ENCODE results near the gene LMBR1L. TPM values are rescaled to one million over a fixed set of nuclear protein-coding genes. Genes with fewer than 3 reads are reported as not detected.
"Not testable (repeated sequence)": the region's sequence is repeated elsewhere in the genome, so short reads cannot be mapped to it uniquely, and the experiment has no call there.

The LMBR1L gene, protein sequence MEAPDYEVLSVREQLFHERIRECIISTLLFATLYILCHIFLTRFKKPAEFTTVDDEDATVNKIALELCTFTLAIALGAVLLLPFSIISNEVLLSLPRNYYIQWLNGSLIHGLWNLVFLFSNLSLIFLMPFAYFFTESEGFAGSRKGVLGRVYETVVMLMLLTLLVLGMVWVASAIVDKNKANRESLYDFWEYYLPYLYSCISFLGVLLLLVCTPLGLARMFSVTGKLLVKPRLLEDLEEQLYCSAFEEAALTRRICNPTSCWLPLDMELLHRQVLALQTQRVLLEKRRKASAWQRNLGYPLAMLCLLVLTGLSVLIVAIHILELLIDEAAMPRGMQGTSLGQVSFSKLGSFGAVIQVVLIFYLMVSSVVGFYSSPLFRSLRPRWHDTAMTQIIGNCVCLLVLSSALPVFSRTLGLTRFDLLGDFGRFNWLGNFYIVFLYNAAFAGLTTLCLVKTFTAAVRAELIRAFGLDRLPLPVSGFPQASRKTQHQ
- polyA plus RNA-seq (ENCODE audit: insufficient read length), result 50.3 TPM

- DNase-seq, result peak; percentile 98
These were observed at the start of gene LMBR1L for GRCh38 chr12:49110464-49111155. Gene LMBR1L (minus strand): TSS chr12:49110847. CDS start chr12:49110555, 292 bp downstream.

DNA sequence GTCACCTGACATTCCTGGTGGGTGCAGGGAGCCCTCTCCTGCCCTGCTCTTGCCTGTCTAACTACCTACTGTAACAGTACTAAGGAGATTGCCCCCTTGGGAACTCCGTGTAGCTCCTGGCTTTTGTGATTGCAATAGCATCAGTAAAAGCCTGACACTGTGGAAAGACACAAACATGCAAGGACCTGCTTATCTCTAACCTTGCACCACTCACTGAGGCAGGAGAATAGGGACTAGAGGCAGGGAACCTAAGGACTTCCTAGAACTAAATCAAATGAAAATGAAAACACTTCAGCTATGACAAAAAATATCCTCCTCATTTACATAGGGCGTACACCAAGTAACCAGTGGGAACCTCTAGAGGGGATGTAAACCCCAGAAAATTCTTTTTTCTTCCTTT, 49.8 kb upstream of the LMBR1L start:
- DNase-seq, result no peak

GRCh38 chr12:49154221-49154620, 43.6 kb upstream of the LMBR1L start:
- DNase-seq, result no peak

GRCh38 chr12:49147384-49147783, 36.7 kb upstream of the LMBR1L start:
- DNase-seq, result no peak

DNA sequence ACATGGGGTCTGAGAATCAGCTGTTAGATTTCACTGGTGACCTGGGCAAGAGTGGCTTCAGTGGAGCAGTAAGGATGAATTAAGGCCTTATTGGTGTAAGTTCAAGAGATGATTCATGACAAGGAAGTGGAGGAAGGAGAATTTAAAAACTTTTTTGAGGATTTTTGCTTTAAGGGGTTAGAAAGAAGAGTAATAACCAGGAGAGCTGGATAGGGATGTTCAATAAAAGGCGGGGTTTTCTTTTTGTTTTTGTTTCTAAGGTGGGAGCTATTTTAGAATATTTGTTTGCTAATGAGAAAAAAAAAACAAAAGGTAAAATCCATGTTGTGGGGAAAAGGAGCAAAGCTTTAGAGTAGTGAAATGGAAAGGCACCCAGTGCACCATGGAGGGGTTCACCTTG, 35.8 kb upstream of the LMBR1L start:
- no peak for DNase-seq

GRCh38 chr12:49144384-49144783, 33.7 kb upstream of the LMBR1L start:
- DNase-seq, result no peak

DNA sequence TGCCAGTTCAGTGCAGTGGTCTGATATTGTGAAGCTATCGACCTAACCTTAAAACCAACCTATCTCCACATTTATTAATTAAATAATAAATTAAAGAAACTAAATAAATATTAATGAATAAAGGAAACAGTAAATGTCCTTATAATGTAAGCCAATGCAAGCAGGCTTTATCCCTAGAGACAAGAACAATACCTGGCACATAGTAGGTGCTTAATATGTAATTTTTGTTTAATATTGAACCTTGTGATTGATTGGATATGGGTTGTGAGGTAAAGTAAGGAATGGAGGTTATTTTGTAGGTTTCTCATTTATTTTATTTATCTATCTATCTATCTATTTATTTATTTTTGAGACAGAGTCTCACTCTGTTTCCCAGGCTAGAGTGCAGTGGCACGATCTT, 28.4 kb upstream of the LMBR1L start:
- no peak for DNase-seq

DNA sequence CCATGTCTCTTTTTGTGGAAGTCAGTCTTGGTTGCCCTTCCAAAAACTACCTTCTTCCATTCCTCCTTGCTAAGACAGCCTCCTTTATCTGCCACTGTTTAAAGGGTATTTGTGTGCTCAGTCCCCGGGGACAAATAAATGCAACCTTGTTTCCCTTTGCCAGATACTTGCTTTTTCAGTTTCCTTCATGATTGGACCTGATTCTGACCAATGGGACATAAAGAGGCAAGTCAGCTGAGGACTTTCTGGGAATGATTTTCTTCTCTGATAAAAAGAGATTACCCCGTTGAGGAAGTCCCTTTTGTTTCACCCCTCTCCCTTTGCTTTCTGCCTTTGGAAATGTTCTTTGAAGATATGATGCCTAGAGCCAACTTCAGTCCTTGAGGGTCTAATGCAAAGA, 27.9 kb upstream of the LMBR1L start:
- no peak for DNase-seq

DNA sequence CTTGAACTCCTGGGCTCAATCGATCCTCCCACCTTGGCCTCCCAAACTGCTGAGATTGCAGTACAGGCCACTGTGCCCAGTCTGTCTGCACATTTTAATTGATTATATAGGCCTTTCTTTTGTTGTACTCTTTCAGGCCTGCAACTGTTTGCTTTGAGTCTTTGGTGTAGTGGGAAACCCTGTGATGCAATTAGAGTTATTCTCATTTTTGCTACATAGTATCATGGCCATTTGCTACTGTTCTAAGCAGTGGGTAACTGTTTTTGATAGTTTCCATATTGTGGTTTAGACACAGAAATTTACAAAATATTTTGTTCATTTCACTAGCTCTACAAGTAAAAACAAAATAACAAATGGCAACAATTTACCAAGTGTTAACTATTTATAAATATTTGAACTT, 26.8 kb upstream of the LMBR1L start:
- DNase-seq, result no peak

GRCh38 chr12:49136997-49137396, 26.4 kb upstream of the LMBR1L start:
- not testable (repeated sequence) for DNase-seq

DNA sequence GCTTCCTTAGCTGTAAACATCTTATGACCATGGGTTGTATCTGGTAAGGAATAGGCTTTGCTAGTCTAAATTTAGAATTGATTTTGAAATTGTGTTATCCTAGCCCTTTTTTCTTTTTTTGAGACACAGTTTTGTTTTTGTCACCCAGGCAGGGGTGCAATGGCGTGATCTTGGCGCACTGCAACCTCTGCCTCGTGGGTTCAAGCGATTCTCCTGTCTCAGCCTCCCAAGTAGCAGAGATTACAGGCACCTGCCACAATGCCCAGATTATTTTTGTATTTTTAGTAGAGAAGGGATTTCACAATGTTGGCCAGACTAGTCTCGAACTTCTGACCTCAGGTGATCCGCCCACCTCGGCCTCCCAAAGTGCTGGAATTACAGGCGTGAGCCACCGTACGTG, 22.9 kb upstream of the LMBR1L start:
- DNase-seq, result no peak

DNA sequence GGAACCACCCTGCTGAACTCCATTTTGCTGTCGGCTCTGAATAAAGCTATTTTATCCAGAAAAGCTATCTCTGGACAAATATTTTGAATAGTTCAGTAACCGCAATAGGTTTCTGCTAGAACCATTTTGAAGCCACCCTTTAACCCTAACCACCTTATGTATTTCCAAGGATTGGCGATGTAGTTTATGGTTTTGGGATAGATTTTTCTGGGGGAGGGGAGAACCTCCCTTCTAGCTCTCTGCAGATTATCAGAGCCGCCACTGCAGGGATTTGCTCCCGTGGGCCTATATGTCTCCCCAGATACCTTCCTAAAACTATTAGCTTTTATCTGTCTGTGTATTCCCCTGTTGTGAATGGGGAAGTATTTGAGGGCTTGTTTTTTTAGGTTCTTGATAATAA, 22.4 kb upstream of the LMBR1L start:
- DNase-seq, result no peak

GRCh38 chr12:49131894-49132461, 21.3 kb upstream of the LMBR1L start:
- peak; percentile 55 for DNase-seq

- peak; percentile 94 for DNase-seq
These were observed 20.6 kb upstream of the LMBR1L start, which contains the start of gene TUBA1B for GRCh38 chr12:49131051-49131893. Gene TUBA1B (minus strand): TSS chr12:49131395. CDS start chr12:49131300, 95 bp downstream.

- DNase-seq, result peak; percentile 97
These were observed 19.8 kb upstream of the LMBR1L start for GRCh38 chr12:49130151-49131050.

- no peak for DNase-seq
These were observed 18.9 kb upstream of the LMBR1L start for GRCh38 chr12:49129332-49130150.

GRCh38 chr12:49127971-49128370, 17.3 kb upstream of the LMBR1L start:
- DNase-seq, result not testable (repeated sequence)

DNA sequence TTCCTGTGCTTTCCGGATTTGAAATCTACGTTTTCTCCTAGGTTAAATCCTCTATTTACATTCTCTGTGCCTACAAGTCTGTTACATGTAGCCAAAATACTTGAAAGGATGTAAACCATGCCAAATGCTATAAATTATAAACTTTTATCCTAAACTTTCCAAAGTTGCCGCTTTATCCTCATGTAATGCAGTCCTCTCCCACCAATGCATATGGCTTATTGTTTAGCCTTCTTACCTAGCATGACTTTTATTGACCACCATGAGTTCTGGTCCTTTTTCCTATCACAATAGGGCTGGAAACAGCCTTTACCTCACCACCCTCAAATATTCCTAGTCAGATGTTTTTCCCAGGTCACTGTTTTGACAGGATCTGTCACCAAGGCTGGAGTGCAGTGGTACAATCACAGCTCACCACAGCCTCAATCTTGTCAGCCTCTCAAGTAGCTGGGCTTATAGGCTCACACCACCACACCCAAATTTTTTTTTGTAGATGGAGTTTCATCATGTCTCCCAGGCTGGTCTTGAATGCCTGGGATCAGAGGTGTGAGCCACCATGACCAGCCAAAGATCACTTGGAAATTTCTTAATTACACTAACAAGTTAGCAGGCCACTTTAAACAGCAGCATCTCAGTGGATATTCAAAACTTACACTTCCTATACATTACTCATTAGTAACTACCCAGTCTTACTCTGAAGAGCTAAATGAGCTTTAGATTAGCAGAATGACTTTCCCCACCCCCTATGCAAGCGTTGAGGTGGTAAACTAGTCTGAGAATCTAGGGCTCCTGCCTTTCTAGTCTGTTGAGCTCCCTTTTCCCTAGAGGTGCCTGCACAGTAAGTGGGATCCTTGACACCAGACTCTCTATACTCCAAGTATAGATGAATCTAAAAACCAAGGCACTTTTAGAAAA, 16.5 kb upstream of the LMBR1L start:
- DNase-seq, result no peak

DNA sequence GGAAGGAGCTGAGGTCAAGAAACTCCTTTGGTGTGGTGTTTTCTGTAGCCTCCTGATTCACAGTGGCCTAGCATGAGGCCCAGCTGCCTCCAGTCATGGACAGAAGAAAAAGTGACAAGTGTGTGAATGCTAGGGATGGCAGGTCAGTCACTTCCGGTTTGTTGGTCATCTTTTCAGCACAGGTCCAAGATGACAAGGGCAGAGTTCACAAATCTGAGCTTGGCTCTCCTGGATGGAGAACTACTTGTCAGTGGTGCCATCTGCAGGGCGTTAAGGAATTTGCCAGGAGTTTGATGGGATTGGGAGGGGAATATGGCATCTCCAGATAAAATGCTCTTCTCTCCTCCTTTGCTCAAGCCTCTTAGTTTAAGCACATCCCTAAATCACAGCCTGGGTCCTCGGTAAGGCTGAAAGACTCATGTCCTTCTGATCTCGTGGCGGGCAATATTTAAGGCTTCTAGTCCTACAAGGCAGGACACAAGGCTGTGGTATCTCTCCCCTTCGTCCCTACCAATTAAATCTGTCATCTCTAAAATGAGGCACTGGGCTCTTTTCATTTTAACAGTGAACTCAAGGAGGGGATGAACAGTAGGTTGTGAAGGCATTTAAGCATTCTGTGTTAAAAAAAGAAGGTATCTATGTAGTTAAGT, 10.5 kb upstream of the LMBR1L start:
- no peak for DNase-seq
